NCI-H510A (cell line): Measurements from ENCODE around the gene CSF2RB.
"Not testable (repeated sequence)": the region's sequence is repeated elsewhere in the genome, so short reads cannot be mapped to it uniquely, and the experiment has no call there.

Experiments used
- DNase-seq: peaks from one replicate; lab custom pipeline; 2025; lab: John Stamatoyannopoulos, UW

Gene CSF2RB

GRCh38 chr22:36968249-36968964, 55.0 kb downstream of the CSF2RB start:
- no peak for DNase-seq

GRCh38 chr22:36971341-36972125, 58.1 kb downstream of the CSF2RB start:
- DNase-seq, result no peak

- DNase-seq, result no peak
Observed at GRCh38 chr22:36976606-36977005, 63.2 kb downstream of the CSF2RB start.

GRCh38 chr22:36977401-36977861, 64.0 kb downstream of the CSF2RB start:
- DNase-seq, result no peak

GRCh38 chr22:36977947-36978660, 64.7 kb downstream of the CSF2RB start:
- peak; percentile 40 for DNase-seq

GRCh38 chr22:36979016-36979910, 65.8 kb downstream of the CSF2RB start:
- no peak for DNase-seq

GRCh38 chr22:36981247-36981775, 67.9 kb downstream of the CSF2RB start:
- DNase-seq, result no peak

- DNase-seq, result no peak
Observed at GRCh38 chr22:36982136-36982535, 68.7 kb downstream of the CSF2RB start.

- DNase-seq, result no peak
Observed at GRCh38 chr22:36985211-36985889, 71.9 kb downstream of the CSF2RB start.

GRCh38 chr22:36986242-36986821, 72.9 kb downstream of the CSF2RB start:
- no peak for DNase-seq

- DNase-seq, result no peak
Observed at GRCh38 chr22:36988075-36988832, 74.8 kb downstream of the CSF2RB start.

- not testable (repeated sequence) for DNase-seq
Observed at GRCh38 chr22:36989012-36989411, 75.6 kb downstream of the CSF2RB start.
